ENCODE measurements around the gene NPHP1. TPM values are rescaled to one million over a fixed set of nuclear protein-coding genes. Genes with fewer than 3 reads are reported as not detected.
A peak's percentile ranks its signal among the peaks of the same experiment; 100 is the strongest.
"Not testable (repeated sequence)": the region's sequence is repeated elsewhere in the genome, so short reads cannot be mapped to it uniquely, and the experiment has no call there.

NPHP1 gene
- total and polyA plus RNA-seq, 2 of the 4 experiments (the other 2 are of a cell fraction) = 1.8 to 2.5 TPM

- peak; percentile 82; the same call in 1 of the 2 replicates for TF ChIP-seq MAZ (IDR thresholded peaks at IDR 0.05; ENCODE audit: borderline replicate concordance, low read depth, low read length)
Measured at GRCh38 chr2:110101280-110101844, 103.5 kb downstream of the NPHP1 start (continued).

GRCh38 chr2:110100880-110101279 lies 103.9 kb downstream of the NPHP1 start:
- Histone ChIP-seq H3K9ac (ENCODE audit: low read depth, low read length) (0 out of 2 replicates have a peak overlapping the region, but pooled peaks have one; percentile 38), H2AFZ (replicated peaks; ENCODE audit: low read length, poor library complexity) (peak overlapping the region; percentile 89), H2AK5ac (ENCODE audit: low read depth, low read length) (peak overlapping the region; percentile 99), H3K18ac (ENCODE audit: low read depth, low read length) (peak overlapping the region; percentile 73), H4K8ac (ENCODE audit: low read depth in 2 of 2, low read length in 2 of 2) (peak overlapping the region; percentile 98), H3K14ac (replicated peaks; ENCODE audit: low read depth, low read length) (peak overlapping the region; percentile 91), H2BK20ac (ENCODE audit: low read depth, low read length) (peak overlapping the region; percentile 99), H3K4me1 (ENCODE audit: control insufficient read depth, insufficient read depth, low read length) (peaks cover 26% of the 10 kb centered on the region), H2BK120ac (ENCODE audit: low read depth, low read length) (peak overlapping the region; percentile 100), H3K4ac (ENCODE audit: low read depth, low read length) (peak overlapping the region; percentile 99), H2BK5ac (ENCODE audit: low read depth, low read length, poor library complexity, severe bottlenecking) (peak overlapping the region; percentile 98), H3K4me2 (ENCODE audit: low read depth, low read length) (peak overlapping the region; percentile 30; the same call in 1 of the 2 replicates), H3K27ac (ENCODE audit: insufficient read depth, low read length) (peak overlapping the region; percentile 94), H4K5ac (ENCODE audit: low read depth, low read length) (peak overlapping the region; percentile 85), H3K23ac (ENCODE audit: low read depth, low read length) (peak overlapping the region; percentile 93), H3K9me1 (ENCODE audit: insufficient read depth, low read length) (peaks cover 37% of the 10 kb centered on the region), H2BK15ac (ENCODE audit: low read depth, low read length) (peak overlapping the region; percentile 84; the same call in 2 of the 3 replicates), H2AK9ac (replicated peaks; ENCODE audit: low read depth, low read length, poor library complexity) (peak overlapping the region; percentile 70), H4K91ac (ENCODE audit: insufficient read depth, low read depth, low read length) (peak overlapping the region; percentile 99)
- intact Hi-C loops (cut with micrococcal nuclease); H3K9me3 ChIP-seq (ENCODE audit: control insufficient read depth, insufficient read depth, low read length); POLR2A ChIA-PET (ENCODE audit: unreplicated experiment); H3K27me3 ChIP-seq (ENCODE audit: control insufficient read depth, insufficient read depth, low read length); H3K36me3 ChIP-seq (ENCODE audit: control insufficient read depth, insufficient read depth, low read length); CTCF ChIA-PET; H3K79me1 ChIP-seq (ENCODE audit: low read depth in 1 of 2, low read length in 2 of 2); BruUV-seq (replicated peaks); H3K56ac ChIP-seq (ENCODE audit: extremely low read depth, insufficient read depth, low read length); in situ Hi-C loops (cut with MboI; ENCODE audit: low sequenced_read_pairs); DNase-seq; dilution Hi-C loops (cut with HindIII; ENCODE audit: low sequenced_read_pairs, unreplicated experiment); H3K4me3 ChIP-seq (ENCODE audit: insufficient read depth, low read depth, low read length); H4K20me1 ChIP-seq (ENCODE audit: insufficient read depth, low read length): not testable (repeated sequence)
- peak; percentile 19 for ATAC-seq (ENCODE audit: low read depth)
- 60% methylated on average over 4 of the region's 4 CpGs; no CpG with 5 or more reads in 1 of the 2 experiments for WGBS, 2 experiments (ENCODE audit: extremely low coverage in 2 of 2, insufficient read length in 1 of 2)
